Measurements from ENCODE around the gene DERL3. TPM values are rescaled to one million over a fixed set of nuclear protein-coding genes. Genes with fewer than 3 reads are reported as not detected.

DERL3 gene
- polyA plus RNA-seq, 1 donor (not counting 4 experiments of a cell fraction or from before 2014, with no cell fraction given), result 0.05 TPM

- Histone ChIP-seq H3K4me1 (ENCODE audit: control insufficient read depth, extremely low read depth, insufficient read depth, low read length) (peaks cover 18% of the 10 kb centered on the region), H3K9me1 (ENCODE audit: control insufficient read depth, extremely low read depth, insufficient read depth, low read length) (no peaks in the 10 kb centered on the region), H2AFZ (ENCODE audit: control insufficient read depth, low read length) (no peak overlapping the region), H3K9ac (ENCODE audit: control insufficient read depth, extremely low read depth, insufficient read depth, low read length) (no peak overlapping the region), H3K27ac (ENCODE audit: control insufficient read depth, insufficient read depth, low read length) (no peak overlapping the region), H3K9me3 (ENCODE audit: control insufficient read depth, low read depth, low read length) (no peaks in the 10 kb centered on the region), H3K27me3 (ENCODE audit: control insufficient read depth, extremely low read depth, insufficient read depth, low read length) (peaks cover 9% of the 10 kb centered on the region), H3K36me3 (ENCODE audit: control insufficient read depth in 2 of 2, extremely low read depth in 1 of 2, insufficient read depth in 2 of 2, low read length in 2 of 2) (no peaks in the 10 kb centered on the region), H3K4me3 (ENCODE audit: control insufficient read depth in 2 of 3, extremely low read depth in 1 of 3, insufficient read depth in 2 of 3, low read depth in 1 of 3, low read length in 3 of 3) (no peak overlapping the region), H3K4me2 (ENCODE audit: control insufficient read depth, extremely low read depth, insufficient read depth, low read depth, low read length) (no peak overlapping the region), H4K20me1 (ENCODE audit: control insufficient read depth, extremely low read depth, insufficient read depth, low read length) (no peaks in the 10 kb centered on the region), H3K79me2 (ENCODE audit: control insufficient read depth, insufficient read depth, low read length) (no peaks in the 10 kb centered on the region)
- DNase-seq (ENCODE audit: low read depth, low spot score), result no peak
- FAIRE-seq, result no peak
- dilution Hi-C loops (cut with MboI; ENCODE audit: extremely low pct_ligation_motif_present, low sequenced_read_pairs), result no loop called here
- TF ChIP-seq, protein P1, sequence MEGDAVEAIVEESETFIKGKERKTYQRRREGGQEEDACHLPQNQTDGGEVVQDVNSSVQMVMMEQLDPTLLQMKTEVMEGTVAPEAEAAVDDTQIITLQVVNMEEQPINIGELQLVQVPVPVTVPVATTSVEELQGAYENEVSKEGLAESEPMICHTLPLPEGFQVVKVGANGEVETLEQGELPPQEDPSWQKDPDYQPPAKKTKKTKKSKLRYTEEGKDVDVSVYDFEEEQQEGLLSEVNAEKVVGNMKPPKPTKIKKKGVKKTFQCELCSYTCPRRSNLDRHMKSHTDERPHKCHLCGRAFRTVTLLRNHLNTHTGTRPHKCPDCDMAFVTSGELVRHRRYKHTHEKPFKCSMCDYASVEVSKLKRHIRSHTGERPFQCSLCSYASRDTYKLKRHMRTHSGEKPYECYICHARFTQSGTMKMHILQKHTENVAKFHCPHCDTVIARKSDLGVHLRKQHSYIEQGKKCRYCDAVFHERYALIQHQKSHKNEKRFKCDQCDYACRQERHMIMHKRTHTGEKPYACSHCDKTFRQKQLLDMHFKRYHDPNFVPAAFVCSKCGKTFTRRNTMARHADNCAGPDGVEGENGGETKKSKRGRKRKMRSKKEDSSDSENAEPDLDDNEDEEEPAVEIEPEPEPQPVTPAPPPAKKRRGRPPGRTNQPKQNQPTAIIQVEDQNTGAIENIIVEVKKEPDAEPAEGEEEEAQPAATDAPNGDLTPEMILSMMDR (optimal IDR thresholded peaks at IDR 0.05 in 1 of 3, IDR thresholded peaks at IDR 0.05 in 1 of 3, conservative IDR thresholded peaks at IDR 0.05 in 1 of 3; ENCODE audit: extremely low read depth in 1 of 3, insufficient read depth in 2 of 3, low read length in 3 of 3), result no peak
- no peak for TF ChIP-seq EZH2 (IDR thresholded peaks at IDR 0.05; ENCODE audit: low read length)
These were observed 6.7 kb upstream of the DERL3 start for GRCh38 chr22:23845265-23846080.

DNA sequence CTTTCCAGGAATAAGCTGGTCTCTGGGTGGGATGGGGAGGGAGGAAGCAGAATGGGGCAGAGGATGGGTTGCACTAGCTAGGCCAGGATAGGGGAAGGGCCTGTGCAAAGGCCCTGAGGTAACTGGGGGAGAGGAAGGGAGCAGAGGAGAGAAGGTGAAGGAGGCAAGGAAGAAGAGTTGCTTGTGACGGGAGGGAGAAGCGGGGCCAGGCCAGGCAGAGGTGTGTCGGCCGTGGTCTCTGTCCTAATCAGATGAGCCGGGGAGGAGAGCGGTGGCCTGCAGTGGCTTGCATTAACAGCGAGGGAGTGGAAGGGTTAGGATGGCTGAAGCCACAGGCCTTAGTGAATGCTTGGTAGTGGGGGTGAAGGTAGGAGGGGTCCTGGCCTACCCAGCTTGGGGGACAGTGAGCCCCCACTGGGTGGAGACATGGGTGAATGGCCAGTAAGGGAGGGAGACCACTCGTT, 6.0 kb upstream of the DERL3 start:
- dilution Hi-C loops (cut with MboI; ENCODE audit: extremely low pct_ligation_motif_present, low sequenced_read_pairs), result no loop called here
- TF ChIP-seq, protein P1 (optimal IDR thresholded peaks at IDR 0.05 in 1 of 3, IDR thresholded peaks at IDR 0.05 in 1 of 3, conservative IDR thresholded peaks at IDR 0.05 in 1 of 3; ENCODE audit: extremely low read depth in 1 of 3, insufficient read depth in 2 of 3, low read length in 3 of 3), result no peak
- no peak for TF ChIP-seq EZH2 (IDR thresholded peaks at IDR 0.05; ENCODE audit: low read length)
- Histone ChIP-seq H2AFZ (ENCODE audit: control insufficient read depth, low read length) (no peak overlapping the region), H3K9me3 (ENCODE audit: control insufficient read depth, low read depth, low read length) (no peaks in the 10 kb centered on the region), H3K36me3 (ENCODE audit: control insufficient read depth in 2 of 2, extremely low read depth in 1 of 2, insufficient read depth in 2 of 2, low read length in 2 of 2) (no peaks in the 10 kb centered on the region), H3K27me3 (ENCODE audit: control insufficient read depth, extremely low read depth, insufficient read depth, low read length) (peaks cover 4% of the 10 kb centered on the region), H4K20me1 (ENCODE audit: control insufficient read depth, extremely low read depth, insufficient read depth, low read length) (no peaks in the 10 kb centered on the region), H3K4me3 (ENCODE audit: control insufficient read depth in 2 of 3, extremely low read depth in 1 of 3, insufficient read depth in 2 of 3, low read depth in 1 of 3, low read length in 3 of 3) (no peak overlapping the region), H3K27ac (ENCODE audit: control insufficient read depth, insufficient read depth, low read length) (no peak overlapping the region), H3K4me2 (ENCODE audit: control insufficient read depth, extremely low read depth, insufficient read depth, low read depth, low read length) (no peak overlapping the region), H3K79me2 (ENCODE audit: control insufficient read depth, insufficient read depth, low read length) (no peaks in the 10 kb centered on the region), H3K9me1 (ENCODE audit: control insufficient read depth, extremely low read depth, insufficient read depth, low read length) (no peaks in the 10 kb centered on the region), H3K4me1 (ENCODE audit: control insufficient read depth, extremely low read depth, insufficient read depth, low read length) (peaks cover 18% of the 10 kb centered on the region), H3K9ac (ENCODE audit: control insufficient read depth, extremely low read depth, insufficient read depth, low read length) (no peak overlapping the region)
- DNase-seq (ENCODE audit: low read depth, low spot score) (no peak), FAIRE-seq (no peak)
